Measurements from ENCODE around the gene ZMYND19.
A peak's percentile ranks its signal among the peaks of the same experiment; 100 is the strongest.
"Not testable (repeated sequence)": the region's sequence is repeated elsewhere in the genome, so short reads cannot be mapped to it uniquely, and the experiment has no call there.

The ZMYND19 gene

GRCh38 chr9:137613738-137614523 lies 23.6 kb upstream of the ZMYND19 start:
- DNase-seq: no peak

GRCh38 chr9:137613259-137613658 lies 22.9 kb upstream of the ZMYND19 start:
- DNase-seq: no peak

GRCh38 chr9:137612741-137613142 lies 22.4 kb upstream of the ZMYND19 start:
- DNase-seq: no peak

- DNase-seq: no peak
Observed at GRCh38 chr9:137611623-137612609, 21.6 kb upstream of the ZMYND19 start.

GRCh38 chr9:137610944-137611343 lies 20.6 kb upstream of the ZMYND19 start:
- no peak for DNase-seq

GRCh38 chr9:137607141-137607857 lies 17.0 kb upstream of the ZMYND19 start:
- no peak for DNase-seq

- no peak for DNase-seq
Observed at GRCh38 chr9:137606734-137607138, 16.4 kb upstream of the ZMYND19 start.

- DNase-seq: no peak
Observed at GRCh38 chr9:137606005-137606621, 15.8 kb upstream of the ZMYND19 start.

GRCh38 chr9:137605121-137606004 lies 15.1 kb upstream of the ZMYND19 start, which contains the start of gene ARRDC1:
ARRDC1 (plus strand) TSS chr9:137605686; CDS start chr9:137605718, 32 bp downstream.
- DNase-seq: peak; percentile 27

- no peak for DNase-seq
Observed at GRCh38 chr9:137604345-137605086, 14.2 kb upstream of the ZMYND19 start.

GRCh38 chr9:137603879-137604278 lies 13.6 kb upstream of the ZMYND19 start:
- DNase-seq: no peak

GRCh38 chr9:137602661-137603060 lies 12.3 kb upstream of the ZMYND19 start:
- no peak for DNase-seq

- no peak for DNase-seq
Observed at GRCh38 chr9:137598943-137599342, 8.6 kb upstream of the ZMYND19 start.

- DNase-seq: not testable (repeated sequence)
Observed at GRCh38 chr9:137596577-137596976, 6.3 kb upstream of the ZMYND19 start.

- no peak for DNase-seq
Observed at GRCh38 chr9:137593176-137593575, 2.9 kb upstream of the ZMYND19 start.

GRCh38 chr9:137592767-137593166 lies 2.5 kb upstream of the ZMYND19 start:
- DNase-seq: no peak

- DNase-seq: no peak
Observed at GRCh38 chr9:137590123-137590468, 216 bp downstream of the ZMYND19 start.

- no peak for DNase-seq
Observed at GRCh38 chr9:137589441-137590122, 730 bp downstream of the ZMYND19 start.

GRCh38 chr9:137588891-137589290 lies 1.4 kb downstream of the ZMYND19 start:
- DNase-seq: no peak

GRCh38 chr9:137588311-137588710 lies 2.0 kb downstream of the ZMYND19 start:
- no peak for DNase-seq
